Dermis microvascular lymphatic vessel endothelial cell (primary cell): ENCODE measurements around the gene LINGO1. TPM values are rescaled to one million over a fixed set of nuclear protein-coding genes. Genes with fewer than 3 reads are reported as not detected.

Experiments used
- DNase-seq, 2 donors: peaks; one replicate each; pipeline versions ENCODE4 v3.0.0 to v3.0.0-alpha.2; 2010; ENCODE audit warnings: low read depth in 2 of 2
- total RNA-seq: library from RNA; depleted of rRNA; stranded (reverse); fragments of >200 nt; gene quantifications from 2 replicates; pipeline ENCODE4 v1.2.1, GENCODE V29; 2014

LINGO1 gene
- total RNA-seq, result 0.13 TPM in 2 replicates

- DNase-seq, result peak in 1 of 2 donors; percentile 23
Measured at GRCh38 chr15:77632534-77633133, at the start of gene LINGO1. TSS of gene LINGO1 (minus strand) at chr15:77632912. CDS start at chr15:77632315, 597 bp downstream.

GRCh38 chr15:77681362-77681761, 48.6 kb upstream of the LINGO1 start:
- no peak for DNase-seq

- DNase-seq, result no peak
Measured at GRCh38 chr15:77676569-77677375, 44.1 kb upstream of the LINGO1 start.

GRCh38 chr15:77675806-77676415, 43.2 kb upstream of the LINGO1 start:
- DNase-seq, result no peak

GRCh38 chr15:77674327-77674726, 41.6 kb upstream of the LINGO1 start:
- no peak for DNase-seq

- no peak for DNase-seq
Measured at GRCh38 chr15:77673866-77674265, 41.2 kb upstream of the LINGO1 start.

GRCh38 chr15:77672135-77672534, 39.4 kb upstream of the LINGO1 start:
- no peak for DNase-seq

GRCh38 chr15:77671362-77672056, 38.8 kb upstream of the LINGO1 start:
- no peak for DNase-seq

- DNase-seq, result no peak
Measured at GRCh38 chr15:77670558-77671361, 38.0 kb upstream of the LINGO1 start.

GRCh38 chr15:77669896-77670295, 37.2 kb upstream of the LINGO1 start:
- DNase-seq, result no peak

GRCh38 chr15:77667338-77668234, 34.9 kb upstream of the LINGO1 start:
- no peak for DNase-seq

- no peak for DNase-seq
Measured at GRCh38 chr15:77666296-77666660, 33.6 kb upstream of the LINGO1 start.

- DNase-seq, result no peak
Measured at GRCh38 chr15:77665530-77666295, 33.0 kb upstream of the LINGO1 start.

GRCh38 chr15:77664428-77664827, 31.7 kb upstream of the LINGO1 start:
- DNase-seq, result no peak

- no peak for DNase-seq
Measured at GRCh38 chr15:77663256-77663655, 30.5 kb upstream of the LINGO1 start.

GRCh38 chr15:77659350-77660321, 26.9 kb upstream of the LINGO1 start:
- DNase-seq, result peak; percentile 17 to 54

- DNase-seq, result no peak
Measured at GRCh38 chr15:77658304-77658703, 25.6 kb upstream of the LINGO1 start.

- DNase-seq, result no peak
Measured at GRCh38 chr15:77657634-77658238, 25.0 kb upstream of the LINGO1 start.
